ENCODE measurements around the gene ZFYVE27.

- TF ChIP-seq CTCF (IDR thresholded peaks at IDR 0.05; ENCODE audit: low read length), result no peak
- TF ChIP-seq EZH2 (optimal IDR thresholded peaks at IDR 0.05; ENCODE audit: low read depth, low read length), result no peak
- TF ChIP-seq EZH2phosphoT487 (IDR thresholded peaks at IDR 0.05; ENCODE audit: low read length), result no peak
Observed at GRCh38 chr10:97744405-97745035, 7.6 kb downstream of the ZFYVE27 start.

All from MM.1S (cell line).